Measurements from ENCODE around the gene ATRIP.
"Not testable (repeated sequence)": the region's sequence is repeated elsewhere in the genome, so short reads cannot be mapped to it uniquely, and the experiment has no call there.

Gene ATRIP

GRCh38 chr3:48472673-48472922 lies 26.1 kb downstream of the ATRIP start:
- DNase-seq: no peak

DNA sequence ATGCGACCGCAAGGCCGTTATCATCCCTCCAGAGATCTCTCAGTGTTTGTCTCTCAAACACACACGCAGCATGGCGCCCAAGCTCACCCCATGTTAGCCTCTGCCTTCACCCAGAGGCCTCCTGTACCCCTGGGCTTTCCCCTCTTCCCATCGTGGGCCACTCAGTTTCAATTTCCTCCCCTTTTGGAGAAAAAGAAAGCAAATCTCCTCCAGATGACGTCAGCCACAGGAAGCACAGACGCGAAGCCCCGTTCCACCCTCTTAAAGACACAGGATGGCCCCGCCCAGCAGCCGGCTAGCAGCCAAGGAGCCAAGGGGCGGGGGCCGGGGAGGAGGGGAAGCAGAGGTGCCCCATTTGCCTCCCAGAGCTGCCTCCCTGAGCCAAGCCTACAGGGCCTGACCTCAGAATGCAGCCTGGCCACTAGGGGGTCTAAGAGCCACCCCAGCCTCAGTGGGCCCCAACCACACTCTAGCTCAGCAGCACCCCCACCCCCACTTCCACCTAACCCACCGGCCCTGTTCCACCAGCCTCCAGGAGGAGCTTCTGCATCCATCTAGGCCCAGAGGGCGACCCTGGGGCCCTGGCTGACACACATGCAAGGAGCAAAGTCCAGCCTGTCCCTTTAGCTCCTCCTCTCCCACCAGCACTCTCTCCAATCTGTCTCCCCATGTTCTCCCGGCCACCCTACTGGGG lies 26.5 kb downstream of the ATRIP start:
- peak; percentile 10 to 66 for DNase-seq

DNA sequence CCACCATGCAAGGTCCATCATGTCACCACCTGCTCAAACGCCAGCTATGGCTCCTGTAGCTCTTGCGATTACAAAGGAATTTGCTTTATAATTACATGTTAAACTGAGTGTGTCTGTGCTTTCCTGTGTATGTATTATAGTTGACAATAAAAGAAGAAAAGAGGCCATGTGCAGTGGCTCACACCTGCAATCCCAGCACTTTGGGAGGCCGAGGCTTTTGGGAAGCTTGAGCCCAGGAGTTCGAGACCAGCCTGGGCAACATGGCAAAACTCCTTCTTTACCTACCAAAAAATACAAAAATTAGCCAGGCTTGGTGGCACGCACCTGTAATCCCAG lies 27.0 kb downstream of the ATRIP start:
- no peak for DNase-seq

DNA sequence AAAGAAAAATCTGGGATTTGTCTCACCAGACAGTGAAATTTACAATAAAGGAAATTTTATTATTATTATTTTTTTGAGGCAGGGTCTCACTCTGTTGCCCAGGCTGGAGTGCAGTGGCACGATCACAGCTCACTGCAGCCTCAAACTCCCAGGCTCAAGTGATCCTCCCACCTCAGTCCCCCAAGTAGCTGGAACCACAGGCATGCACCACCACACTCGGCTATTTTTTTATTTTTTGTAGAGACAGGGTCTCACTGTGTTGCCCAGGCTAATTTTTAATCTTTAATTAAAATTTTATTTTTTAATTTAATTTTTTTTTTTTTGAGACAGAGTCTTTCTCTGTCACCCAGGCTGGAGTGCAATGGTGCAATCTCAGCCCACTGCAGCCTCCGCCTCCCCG lies 27.5 kb downstream of the ATRIP start:
- DNase-seq: not testable (repeated sequence)

DNA sequence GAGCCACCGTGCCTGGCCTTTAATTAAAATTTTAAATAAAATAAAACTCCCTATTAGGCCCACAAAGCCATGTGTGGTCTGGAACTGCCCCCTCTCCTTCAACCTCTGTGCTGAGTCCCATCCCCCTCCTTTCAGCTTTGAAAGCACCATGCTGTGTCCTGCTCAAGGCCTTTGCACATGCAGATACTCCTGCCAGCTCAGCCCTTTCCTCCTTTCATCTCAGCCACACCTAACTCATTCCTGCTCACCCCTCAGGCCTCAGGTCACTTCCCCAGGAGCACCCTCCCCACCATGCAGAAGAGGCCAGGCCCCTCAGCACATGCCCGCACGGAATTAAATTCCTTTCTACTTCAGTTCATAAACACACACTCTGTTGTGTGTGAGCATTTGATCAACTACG lies 28.1 kb downstream of the ATRIP start:
- DNase-seq: no peak

DNA sequence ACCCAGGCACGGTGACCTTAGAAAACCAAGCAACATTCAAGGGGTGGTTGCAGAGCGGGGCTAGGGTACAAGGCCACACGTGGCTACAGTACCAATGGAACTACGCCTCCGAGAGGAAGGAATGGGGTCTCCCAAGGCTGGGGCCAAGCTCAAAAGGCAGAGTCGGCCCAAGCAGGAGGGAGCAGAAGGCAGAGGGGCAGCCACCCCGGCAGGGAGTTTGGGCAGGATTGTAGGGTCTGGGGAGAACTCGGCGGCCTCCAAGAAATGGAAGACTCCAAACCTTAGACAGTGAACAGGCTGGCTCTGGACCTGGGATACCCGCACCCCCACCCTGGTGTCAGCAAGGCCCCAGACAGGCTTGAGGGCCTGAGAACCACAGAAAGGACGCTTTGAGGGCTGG lies 28.7 kb downstream of the ATRIP start:
- no peak for DNase-seq

DNA sequence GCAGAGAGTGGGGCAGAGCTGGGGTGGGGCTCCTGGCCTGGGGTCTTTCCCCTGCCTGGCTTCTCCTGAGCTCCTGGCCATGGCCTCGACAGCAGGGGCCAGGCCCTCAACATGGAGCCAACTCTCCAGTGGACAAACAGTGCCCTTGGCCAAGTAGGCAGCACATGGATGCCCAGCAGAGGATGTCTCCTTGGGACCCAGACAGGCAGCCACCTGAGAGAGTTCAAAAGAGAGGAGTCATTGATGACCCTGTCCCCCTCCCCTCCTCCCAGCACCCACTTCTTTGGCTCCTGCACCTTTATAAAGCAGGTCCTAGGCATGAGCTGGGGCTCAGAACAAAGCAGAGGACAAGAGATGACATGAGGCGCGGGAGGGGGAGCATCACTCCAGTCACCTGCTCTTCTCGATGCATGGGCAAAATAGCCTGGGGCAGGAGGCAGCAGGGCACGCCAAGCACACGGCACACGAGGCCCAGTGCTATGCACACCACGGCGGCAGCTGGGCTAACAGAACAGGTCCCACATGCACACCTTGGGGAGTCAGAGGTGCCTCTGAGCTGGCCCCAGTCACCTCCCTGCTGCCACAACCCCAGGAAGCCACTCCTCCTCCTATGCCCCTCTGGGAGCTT lies 30.0 kb downstream of the ATRIP start:
- no peak for DNase-seq

- no peak for DNase-seq
Measured at GRCh38 chr3:48477959-48478520, 31.5 kb downstream of the ATRIP start.

- DNase-seq: no peak
Measured at GRCh38 chr3:48478626-48479555, 32.4 kb downstream of the ATRIP start.

DNA sequence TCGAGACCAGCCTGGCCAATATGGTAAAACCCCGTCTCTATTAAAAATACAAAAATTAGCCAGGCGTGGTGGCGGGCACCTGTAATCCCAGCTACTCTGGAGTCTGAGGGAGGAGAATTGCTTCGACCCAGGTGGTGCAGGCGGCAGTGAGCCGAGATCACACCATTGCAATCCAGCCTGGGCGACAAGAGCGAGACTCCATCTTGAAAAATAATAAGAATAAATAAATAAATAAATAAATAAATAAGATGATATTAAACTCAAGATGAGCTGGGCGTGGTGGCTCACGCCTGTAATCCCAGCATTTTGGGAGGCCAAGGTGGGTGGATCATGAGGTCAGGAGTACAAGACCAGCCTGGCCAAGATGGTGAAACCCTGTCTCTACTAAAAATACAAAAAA lies 34.4 kb downstream of the ATRIP start:
- DNase-seq: not testable (repeated sequence)

DNA sequence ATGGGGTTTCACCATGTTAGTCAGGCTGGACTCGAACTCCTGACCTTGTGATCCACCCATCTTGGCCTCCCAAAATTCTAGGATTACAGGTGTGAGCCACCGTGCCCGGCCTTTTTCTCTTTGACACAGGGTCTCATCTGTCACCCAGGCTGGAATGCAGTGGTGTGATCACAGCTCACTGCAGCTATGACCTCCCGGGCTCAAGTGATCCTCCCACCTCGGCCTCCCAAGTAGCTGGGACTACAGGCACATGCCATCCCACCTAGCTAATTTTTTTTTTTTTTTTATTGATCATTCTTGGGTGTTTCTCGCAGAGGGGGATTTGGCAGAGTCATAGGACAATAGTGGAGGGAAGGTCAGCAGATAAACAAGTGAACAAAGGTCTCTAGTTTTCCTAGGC lies 36.3 kb downstream of the ATRIP start:
- DNase-seq: not testable (repeated sequence)

- no peak for DNase-seq
Measured at GRCh38 chr3:48486952-48487351, 40.4 kb downstream of the ATRIP start.

- no peak for DNase-seq
Measured at GRCh38 chr3:48492461-48493202, 46.1 kb downstream of the ATRIP start.

GRCh38 chr3:48493203-48493501 lies 46.6 kb downstream of the ATRIP start:
- no peak for DNase-seq

GRCh38 chr3:48500656-48501055 lies 54.1 kb downstream of the ATRIP start:
- DNase-seq: no peak

DNA sequence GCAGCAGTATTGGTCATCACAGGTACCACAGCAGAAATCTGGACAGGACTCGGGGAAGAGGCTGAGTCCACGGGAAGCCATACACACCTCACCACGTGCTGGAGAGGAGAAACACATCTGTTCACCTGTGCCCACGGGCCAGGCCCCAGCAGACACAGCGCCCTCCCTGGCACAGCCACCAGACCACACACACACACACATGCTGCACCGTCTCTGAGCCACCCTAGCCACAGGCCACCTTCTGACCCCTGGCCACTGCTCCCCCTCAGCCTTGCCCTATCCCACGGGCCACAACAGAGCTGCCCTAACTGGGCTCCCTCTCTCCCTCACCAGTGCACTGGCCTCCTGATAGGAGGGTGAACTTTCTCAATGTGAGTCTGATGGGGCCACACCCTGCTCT lies 54.7 kb downstream of the ATRIP start:
- DNase-seq: no peak

- DNase-seq: no peak
Measured at GRCh38 chr3:48502121-48502520, 55.6 kb downstream of the ATRIP start.

DNA sequence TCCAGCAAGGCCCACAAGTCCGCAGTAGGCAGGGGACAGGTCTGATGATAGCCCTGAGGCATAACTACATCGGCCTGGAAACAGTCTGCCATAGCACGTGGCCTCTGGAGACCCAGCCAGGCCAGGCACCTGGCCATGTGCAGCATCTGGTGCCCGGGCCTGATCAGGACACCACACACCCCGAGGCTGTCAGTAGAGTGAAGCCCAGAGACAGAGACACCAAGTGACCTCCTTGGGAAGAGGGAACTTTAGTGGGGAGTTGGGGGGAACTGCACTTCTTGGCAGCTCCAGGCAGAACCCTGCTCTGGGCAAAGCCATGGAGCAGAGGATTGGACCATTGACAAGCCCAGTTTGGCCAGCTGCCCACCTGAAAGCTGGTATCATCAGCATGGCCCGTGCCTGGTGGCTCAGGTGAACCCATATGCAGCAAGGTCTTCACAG lies 56.2 kb downstream of the ATRIP start:
- peak in 1 of 2 experiments; percentile 17 for DNase-seq

- no peak for DNase-seq
Measured at GRCh38 chr3:48503401-48504050, 57.0 kb downstream of the ATRIP start.

- DNase-seq: peak in 1 of 2 experiments; percentile 15
Measured at GRCh38 chr3:48504051-48504946, 57.8 kb downstream of the ATRIP start, which contains the start of gene SHISA5. SHISA5 (minus strand) TSS chr3:48504174; CDS start chr3:48504094, 80 bp downstream.

GRCh38 chr3:48505146-48505545 lies 58.6 kb downstream of the ATRIP start:
- no peak for DNase-seq

All from NCI-H446 (cell line).